MG63 (cell line): Measurements from ENCODE around the gene GPR157. TPM values are rescaled to one million over a fixed set of nuclear protein-coding genes. Genes with fewer than 3 reads are reported as not detected.
"Not testable (repeated sequence)": the region's sequence is repeated elsewhere in the genome, so short reads cannot be mapped to it uniquely, and the experiment has no call there.

Source experiments
- DNase-seq: peaks from one replicate; pipeline ENCODE4 v3.0.0-alpha.2; 2020
- H3K27me3 ChIP-seq: fragments of 250-450 bp; sonication (Bioruptor Pico); 2 replicates; pipeline ENCODE4 v1.5.1; 2020; ENCODE audit warnings: mild to moderate bottlenecking, moderate library complexity
- H3K36me3 ChIP-seq: fragments of 250-450 bp; sonication (Bioruptor Pico); 2 replicates; pipeline ENCODE4 v1.5.1; 2020; ENCODE audit warnings: mild to moderate bottlenecking, moderate library complexity
- H3K4me3 ChIP-seq: fragments of 250-450 bp; sonication (Bioruptor Pico); 2 replicates; pipeline ENCODE4 v1.5.1; 2020; ENCODE audit warnings: mild to moderate bottlenecking, moderate library complexity
- H3K9me3 ChIP-seq: fragments of 250-450 bp; sonication (Bioruptor Pico); 2 replicates; pipeline ENCODE4 v1.5.1; 2020; ENCODE audit warnings: mild to moderate bottlenecking, moderate library complexity
- total RNA-seq: library from RNA; depleted of rRNA; stranded (reverse); fragments of >200 nt; shearing (Covaris generic); gene quantifications from 2 replicates; pipeline ENCODE4 v1.2.3, GENCODE V29; 2014; ENCODE audit warnings: low replicate concordance

The GPR157 gene
- total RNA-seq, 1 experiment from 2014 or later: 5.2 TPM

DNA sequence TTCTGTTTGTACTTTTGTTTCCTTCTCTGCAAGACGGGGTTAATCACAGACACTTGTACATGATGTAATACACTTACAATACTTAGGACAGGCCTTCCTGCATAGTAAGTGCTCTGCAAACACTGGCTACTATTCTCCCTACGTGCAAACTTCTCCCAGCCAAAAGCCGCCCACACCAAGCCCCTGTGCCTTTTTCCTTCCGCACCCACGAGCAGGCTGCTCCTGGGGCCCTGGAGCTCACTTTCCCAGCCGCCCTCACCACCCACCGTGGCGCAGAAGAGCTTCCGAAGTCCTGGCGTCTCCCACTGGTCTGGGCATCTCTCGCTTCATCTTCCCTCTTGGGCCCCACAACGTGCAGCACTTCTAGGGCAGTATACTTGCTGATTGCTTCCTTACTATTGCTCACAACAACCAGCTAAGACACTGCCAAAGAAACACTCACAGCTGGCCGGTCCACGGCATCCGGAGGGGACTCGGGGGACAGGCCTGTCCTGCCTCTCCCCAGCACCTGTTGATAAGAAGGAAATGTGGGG, 22.5 kb upstream of the GPR157 start:
- no peak overlapping the region for H3K4me3 ChIP-seq
- no peak for DNase-seq
- H3K27me3 ChIP-seq: no peaks in the 10 kb centered on the region
- H3K36me3 ChIP-seq: no peaks in the 10 kb centered on the region
- no peaks in the 10 kb centered on the region for H3K9me3 ChIP-seq

- Histone ChIP-seq H3K36me3 (no peaks in the 10 kb centered on the region), H3K27me3 (no peaks in the 10 kb centered on the region), H3K4me3 (no peak overlapping the region), H3K9me3 (no peaks in the 10 kb centered on the region)
- no peak for DNase-seq
Observed at GRCh38 chr1:9150582-9151327, 21.9 kb upstream of the GPR157 start.

DNA sequence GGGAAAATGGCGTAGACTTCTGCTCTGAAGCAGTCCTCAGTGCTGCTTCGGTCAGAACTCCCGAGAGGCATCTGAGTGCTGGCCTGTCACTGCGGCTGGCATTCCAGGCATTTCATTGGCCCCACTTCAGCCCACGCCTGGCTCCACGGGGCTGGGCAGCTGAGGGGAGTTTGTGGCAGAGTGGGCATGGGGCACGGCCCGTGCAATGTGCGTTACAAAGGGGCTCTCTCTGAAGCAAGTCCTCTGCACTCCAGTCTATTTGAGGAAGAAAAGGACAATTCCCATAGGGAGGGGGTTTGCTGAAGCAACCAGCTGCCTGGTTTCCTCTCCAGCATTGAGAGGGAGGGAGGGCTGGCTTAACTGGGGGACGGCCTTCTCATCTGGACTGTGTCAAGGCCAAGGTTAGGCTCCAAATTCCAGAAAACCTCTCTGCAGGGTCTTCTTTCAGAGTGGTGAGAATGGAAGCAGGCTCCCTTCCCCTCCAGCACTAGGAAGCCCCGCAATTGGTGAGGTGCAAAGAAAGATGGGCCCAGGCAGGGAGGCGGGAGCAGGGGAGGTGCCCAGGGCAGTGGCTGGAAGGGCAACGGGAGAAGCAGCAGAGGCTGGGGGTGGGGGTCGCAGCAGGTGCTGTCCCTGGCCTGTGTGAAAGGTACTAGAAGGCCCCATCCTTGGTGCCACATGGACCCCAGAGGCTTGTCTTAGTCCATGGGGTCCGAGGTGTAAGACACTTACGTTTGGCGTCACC, 21.1 kb upstream of the GPR157 start:
- DNase-seq: no peak
- no peak overlapping the region for H3K4me3 ChIP-seq
- H3K27me3 ChIP-seq: no peaks in the 10 kb centered on the region
- no peaks in the 10 kb centered on the region for H3K36me3 ChIP-seq
- no peaks in the 10 kb centered on the region for H3K9me3 ChIP-seq

DNA sequence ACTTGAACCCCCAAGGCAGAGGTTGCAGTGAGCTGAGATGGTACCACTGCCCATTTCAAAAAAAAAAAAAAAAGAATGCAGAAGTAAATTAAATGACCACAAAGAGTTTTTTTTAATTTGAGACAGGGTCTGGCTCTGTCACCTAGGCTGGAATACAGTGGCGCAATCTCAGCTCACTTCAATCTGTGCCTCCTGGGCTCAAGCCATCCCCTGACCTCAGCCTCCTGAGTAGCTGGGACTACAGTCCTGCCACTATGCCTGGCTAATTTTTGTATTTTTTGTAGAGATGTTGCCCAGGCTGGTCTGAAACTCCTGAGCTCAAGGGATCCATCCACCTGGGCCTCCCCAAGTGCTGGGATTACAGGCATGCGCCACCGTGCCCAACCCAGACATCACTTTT, 20.2 kb upstream of the GPR157 start:
- DNase-seq: no peak
- H3K9me3 ChIP-seq: no peaks in the 10 kb centered on the region
- no peaks in the 10 kb centered on the region for H3K36me3 ChIP-seq
- H3K4me3 ChIP-seq: no peak overlapping the region
- H3K27me3 ChIP-seq: no peaks in the 10 kb centered on the region

DNA sequence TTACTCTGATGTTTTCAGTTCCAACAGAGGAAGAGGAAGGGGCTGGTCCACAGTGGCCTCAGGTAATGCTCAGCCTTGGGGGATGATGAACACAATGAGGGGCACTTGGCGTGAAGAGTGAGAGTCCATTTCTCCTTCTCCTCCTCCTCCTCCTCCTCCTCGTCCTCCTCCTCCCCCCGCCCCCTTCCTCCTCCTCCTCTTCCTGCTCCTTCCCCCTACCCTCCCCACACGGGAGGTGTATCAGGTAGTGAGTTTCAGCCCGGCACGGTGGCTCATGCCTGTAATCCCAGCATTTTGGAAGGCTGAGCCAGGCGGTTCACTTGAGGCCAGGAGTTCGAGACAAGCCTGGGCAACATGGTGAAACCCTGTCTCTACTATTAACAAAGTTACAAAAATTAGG, 17.3 kb upstream of the GPR157 start:
- Histone ChIP-seq H3K27me3 (no peaks in the 10 kb centered on the region), H3K36me3 (no peaks in the 10 kb centered on the region), H3K9me3 (no peaks in the 10 kb centered on the region), H3K4me3 (no peak overlapping the region)
- no peak for DNase-seq

GRCh38 chr1:9145714-9146113, 16.8 kb upstream of the GPR157 start:
- DNase-seq: no peak
- Histone ChIP-seq H3K27me3 (no peaks in the 10 kb centered on the region), H3K4me3 (no peak overlapping the region), H3K36me3 (no peaks in the 10 kb centered on the region), H3K9me3 (no peaks in the 10 kb centered on the region)

- H3K9me3 ChIP-seq: no peaks in the 10 kb centered on the region
- H3K4me3 ChIP-seq: no peak overlapping the region
Observed at GRCh38 chr1:9145021-9145668, 16.2 kb upstream of the GPR157 start.

DNA sequence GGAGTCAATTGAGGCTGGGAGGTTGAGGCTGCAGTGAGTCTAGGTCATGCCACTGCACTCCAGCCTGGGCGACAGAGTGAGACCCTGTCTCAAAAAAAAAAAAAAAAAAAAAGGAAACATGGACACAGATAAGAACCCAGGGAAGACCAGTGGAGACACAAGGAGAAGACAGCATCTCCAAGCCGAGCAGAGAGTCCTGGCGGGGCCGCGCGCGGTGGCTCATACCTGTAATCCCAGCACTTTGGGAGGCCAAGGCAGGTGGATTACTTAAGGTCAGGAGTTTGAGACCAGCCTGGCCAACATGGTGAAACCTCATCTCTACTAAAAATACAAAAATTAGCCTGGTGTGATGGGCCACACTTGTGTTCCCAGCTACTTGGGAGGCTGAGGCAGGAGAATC, 15.6 kb upstream of the GPR157 start:
- not testable (repeated sequence) for H3K9me3 ChIP-seq, H3K36me3 ChIP-seq, H3K4me3 ChIP-seq, H3K27me3 ChIP-seq, DNase-seq

More at GRCh38 chr1:9145021-9145668, 16.2 kb upstream of the GPR157 start:
- H3K27me3 ChIP-seq: no peaks in the 10 kb centered on the region
- H3K36me3 ChIP-seq: no peaks in the 10 kb centered on the region
- DNase-seq: peak; percentile 18

DNA sequence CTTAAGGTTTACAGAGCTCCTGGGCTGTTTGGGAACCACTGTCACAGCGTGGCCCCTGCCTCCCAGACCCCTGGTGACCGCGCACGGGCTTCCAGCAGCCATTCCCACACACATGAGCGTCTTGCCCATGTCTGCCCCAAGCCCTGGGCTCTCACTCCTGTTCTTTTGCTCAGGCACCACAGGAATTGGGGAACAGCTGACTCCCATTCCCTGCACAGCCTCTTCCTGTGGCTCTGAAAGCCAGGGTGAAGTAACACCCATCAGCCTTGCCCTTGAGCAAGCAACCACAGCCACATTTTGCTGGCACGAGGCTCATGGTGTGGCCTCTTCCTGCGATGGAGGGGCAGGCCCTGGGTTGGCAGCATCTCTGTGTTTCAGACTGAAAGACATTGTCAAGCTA, 14.3 kb upstream of the GPR157 start:
- Histone ChIP-seq H3K36me3 (no peaks in the 10 kb centered on the region), H3K9me3 (no peaks in the 10 kb centered on the region), H3K27me3 (no peaks in the 10 kb centered on the region), H3K4me3 (no peak overlapping the region)
- peak; percentile 46 for DNase-seq

DNA sequence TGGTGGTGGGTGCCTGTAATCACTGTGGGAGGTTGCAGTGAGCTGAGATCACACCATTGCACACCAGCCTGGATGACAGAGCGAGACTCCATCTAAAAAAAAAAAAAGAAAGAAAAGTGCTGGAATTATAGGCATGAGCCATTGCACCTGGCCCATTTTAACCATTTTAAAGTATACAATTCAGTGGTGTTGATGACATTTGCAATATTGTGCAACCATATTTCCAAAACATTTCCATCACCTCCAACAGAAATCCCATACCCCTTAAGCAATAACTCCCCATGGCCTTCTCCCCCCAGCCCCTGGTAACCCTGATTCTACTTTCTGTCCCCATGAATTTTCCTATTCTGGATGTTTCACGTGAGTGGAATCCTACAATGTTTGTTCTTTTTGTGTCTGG, 11.0 kb upstream of the GPR157 start:
- H3K9me3 ChIP-seq: no peaks in the 10 kb centered on the region
- no peaks in the 10 kb centered on the region for H3K36me3 ChIP-seq
- no peak overlapping the region for H3K4me3 ChIP-seq
- DNase-seq: no peak
- no peaks in the 10 kb centered on the region for H3K27me3 ChIP-seq

- no peak overlapping the region for H3K4me3 ChIP-seq
- no peaks in the 10 kb centered on the region for H3K27me3 ChIP-seq
- no peaks in the 10 kb centered on the region for H3K9me3 ChIP-seq
- no peak for DNase-seq
- H3K36me3 ChIP-seq: no peaks in the 10 kb centered on the region
Observed at GRCh38 chr1:9136932-9137331, 8.0 kb upstream of the GPR157 start.

GRCh38 chr1:9135073-9135836, 6.4 kb upstream of the GPR157 start:
- H3K4me3 ChIP-seq: no peak overlapping the region
- H3K36me3 ChIP-seq: no peaks in the 10 kb centered on the region
- no peaks in the 10 kb centered on the region for H3K27me3 ChIP-seq
- H3K9me3 ChIP-seq: no peaks in the 10 kb centered on the region
- DNase-seq: no peak

DNA sequence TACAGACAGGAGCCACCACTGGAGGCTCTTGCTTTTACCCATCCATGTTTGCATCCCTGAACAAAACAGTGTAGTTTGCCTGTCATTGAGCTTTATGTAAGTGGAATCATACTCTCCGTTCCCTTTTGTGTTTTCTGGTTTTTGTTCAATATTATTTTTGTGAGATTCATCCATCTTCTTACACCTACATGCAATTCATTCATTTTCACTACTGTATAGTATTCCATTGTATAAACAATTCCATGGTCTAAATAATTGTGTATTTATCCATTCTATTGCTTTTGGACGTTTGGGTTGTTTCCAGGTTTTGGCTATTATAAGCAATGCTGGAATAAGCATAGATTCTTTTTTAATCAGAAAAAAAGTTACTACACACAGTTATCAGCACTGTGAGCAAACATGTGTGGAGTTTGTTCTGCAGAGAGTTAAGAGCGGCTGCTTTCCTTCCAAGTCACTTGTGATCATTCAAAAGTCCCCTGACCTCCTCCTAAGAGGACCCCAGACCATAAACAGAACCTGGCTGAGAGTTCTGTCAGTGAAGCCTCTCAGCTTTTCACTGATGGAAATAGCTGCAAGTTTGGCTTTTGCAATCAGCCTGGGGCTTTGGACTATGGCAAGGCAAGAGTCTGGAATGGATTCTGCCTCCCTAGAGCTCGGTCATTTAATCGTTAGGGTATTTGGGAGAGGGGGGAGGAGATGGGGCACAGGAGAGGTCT, 5.1 kb upstream of the GPR157 start:
- Histone ChIP-seq H3K27me3 (no peaks in the 10 kb centered on the region), H3K36me3 (no peaks in the 10 kb centered on the region), H3K4me3 (no peak overlapping the region), H3K9me3 (no peaks in the 10 kb centered on the region)
- DNase-seq: no peak

DNA sequence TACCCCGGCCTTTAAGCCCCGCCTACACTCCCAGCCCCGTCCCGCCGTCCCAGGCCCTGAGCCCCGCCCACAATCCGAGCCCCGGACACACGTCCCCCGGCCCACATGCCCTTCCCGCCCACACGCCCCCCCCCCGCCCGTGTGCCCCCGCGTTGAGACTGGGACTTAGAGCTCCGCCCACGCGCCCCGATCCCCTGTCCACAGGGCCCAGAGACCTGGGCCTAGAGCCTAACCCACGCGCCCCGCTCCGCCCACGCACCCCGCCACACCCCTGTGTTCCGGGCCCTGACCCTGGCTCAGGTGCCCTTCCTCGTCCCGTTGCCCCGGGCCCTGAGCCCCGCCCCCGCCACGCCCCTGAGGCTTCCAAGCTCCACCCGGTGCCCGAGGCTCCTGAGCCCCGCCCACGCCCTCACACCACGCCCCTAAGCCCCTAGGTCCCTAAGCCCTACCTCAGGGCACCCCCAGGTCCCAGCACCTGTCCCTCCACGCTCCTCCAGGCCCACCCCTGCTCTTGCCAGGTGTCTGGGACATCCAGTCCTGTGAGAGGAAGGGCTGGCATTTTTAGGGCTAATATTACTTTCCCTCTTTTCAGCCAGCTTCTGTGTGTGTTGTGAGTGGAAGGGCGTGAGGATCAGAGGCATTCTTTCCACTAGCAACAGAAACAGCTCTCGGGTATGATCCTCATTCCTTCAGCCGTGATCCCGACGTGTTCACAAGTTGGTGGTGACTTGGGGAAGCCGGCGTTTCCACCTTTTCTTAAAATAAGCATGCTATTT, 552 bp upstream of the GPR157 start:
- Histone ChIP-seq H3K4me3 (peak overlapping the region; percentile 44), H3K27me3 (no peaks in the 10 kb centered on the region), H3K9me3 (no peaks in the 10 kb centered on the region), H3K36me3 (peaks cover 2% of the 10 kb centered on the region; the same call in 1 of the 2 replicates)
- peak; percentile 90 for DNase-seq

GRCh38 chr1:9128166-9128519, 759 bp downstream of the GPR157 start:
- peak overlapping the region; percentile 67 for H3K4me3 ChIP-seq
- H3K27me3 ChIP-seq: no peaks in the 10 kb centered on the region
- H3K9me3 ChIP-seq: no peaks in the 10 kb centered on the region
- peaks cover 2% of the 10 kb centered on the region; the same call in 1 of the 2 replicates for H3K36me3 ChIP-seq
- peak; percentile 11 for DNase-seq
